GM18505 (cell line): ENCODE data around the gene ESR1.
"Not testable (repeated sequence)": the region's sequence is repeated elsewhere in the genome, so short reads cannot be mapped to it uniquely, and the experiment has no call there.

Source experiments
- ATAC-seq: cut with Tn5 transposase; IDR thresholded peaks from one replicate; pipeline ENCODE4 v1.9.1; 2021; ENCODE audit not compliant: unreplicated experiment
- POLR2A ChIP-seq: IDR thresholded peaks from 4 replicates; pipeline ENCODE4 v1.6.1; 2011; ENCODE audit warnings: borderline replicate concordance; ENCODE audit not compliant: insufficient read depth, insufficient read length; ENCODE audit errors: extremely low read depth

The ESR1 gene

GRCh38 chr6:152122434-152122833, 315.0 kb downstream of the ESR1 start:
- no peak for TF ChIP-seq POLR2A
- no peak for ATAC-seq

- ATAC-seq, result no peak
- TF ChIP-seq POLR2A, result no peak
Measured at GRCh38 chr6:152123076-152123475, 315.6 kb downstream of the ESR1 start.

GRCh38 chr6:152124429-152125074, 317.1 kb downstream of the ESR1 start:
- peak; percentile 75 for ATAC-seq
- no peak for TF ChIP-seq POLR2A

- TF ChIP-seq POLR2A, result no peak
- no peak for ATAC-seq
Measured at GRCh38 chr6:152127432-152128165, 320.1 kb downstream of the ESR1 start.

GRCh38 chr6:152129691-152130151, 322.2 kb downstream of the ESR1 start:
- no peak for TF ChIP-seq POLR2A
- ATAC-seq, result no peak

GRCh38 chr6:152130441-152130840, 323.0 kb downstream of the ESR1 start:
- TF ChIP-seq POLR2A, result no peak
- no peak for ATAC-seq

GRCh38 chr6:152135755-152136448, 328.4 kb downstream of the ESR1 start:
- no peak for TF ChIP-seq POLR2A
- no peak for ATAC-seq

GRCh38 chr6:152136449-152136825, 329.0 kb downstream of the ESR1 start:
- no peak for TF ChIP-seq POLR2A
- no peak for ATAC-seq

- not testable (repeated sequence) for ATAC-seq
Measured at GRCh38 chr6:152138344-152138743, 330.9 kb downstream of the ESR1 start.

- no peak for TF ChIP-seq POLR2A
- no peak for ATAC-seq
Measured at GRCh38 chr6:152142105-152142504, 334.6 kb downstream of the ESR1 start.

GRCh38 chr6:152143359-152143758, 335.9 kb downstream of the ESR1 start:
- TF ChIP-seq POLR2A, result no peak
- no peak for ATAC-seq

GRCh38 chr6:152146385-152146784, 338.9 kb downstream of the ESR1 start:
- no peak for TF ChIP-seq POLR2A
- no peak for ATAC-seq

GRCh38 chr6:152147269-152147668, 339.8 kb downstream of the ESR1 start:
- ATAC-seq, result no peak
- TF ChIP-seq POLR2A, result no peak

- no peak for ATAC-seq
- TF ChIP-seq POLR2A, result no peak
Measured at GRCh38 chr6:152148412-152148811, 340.9 kb downstream of the ESR1 start.
